Stimulated activated CD4-positive, alpha-beta T cell treated with anti-CD3 and anti-CD28 coated beads, Interleukin-1b, Interleukin-23, amount 100 ng/mL, for 4 hours (primary cell): ENCODE data around the gene CBY2.

Source experiments
- DNase-seq, 2 donors: peaks; one replicate each; pipeline ENCODE4 v3.0.0-alpha.2; 2020; ENCODE audit warnings: low read depth in 2 of 2

CBY2 gene

DNA sequence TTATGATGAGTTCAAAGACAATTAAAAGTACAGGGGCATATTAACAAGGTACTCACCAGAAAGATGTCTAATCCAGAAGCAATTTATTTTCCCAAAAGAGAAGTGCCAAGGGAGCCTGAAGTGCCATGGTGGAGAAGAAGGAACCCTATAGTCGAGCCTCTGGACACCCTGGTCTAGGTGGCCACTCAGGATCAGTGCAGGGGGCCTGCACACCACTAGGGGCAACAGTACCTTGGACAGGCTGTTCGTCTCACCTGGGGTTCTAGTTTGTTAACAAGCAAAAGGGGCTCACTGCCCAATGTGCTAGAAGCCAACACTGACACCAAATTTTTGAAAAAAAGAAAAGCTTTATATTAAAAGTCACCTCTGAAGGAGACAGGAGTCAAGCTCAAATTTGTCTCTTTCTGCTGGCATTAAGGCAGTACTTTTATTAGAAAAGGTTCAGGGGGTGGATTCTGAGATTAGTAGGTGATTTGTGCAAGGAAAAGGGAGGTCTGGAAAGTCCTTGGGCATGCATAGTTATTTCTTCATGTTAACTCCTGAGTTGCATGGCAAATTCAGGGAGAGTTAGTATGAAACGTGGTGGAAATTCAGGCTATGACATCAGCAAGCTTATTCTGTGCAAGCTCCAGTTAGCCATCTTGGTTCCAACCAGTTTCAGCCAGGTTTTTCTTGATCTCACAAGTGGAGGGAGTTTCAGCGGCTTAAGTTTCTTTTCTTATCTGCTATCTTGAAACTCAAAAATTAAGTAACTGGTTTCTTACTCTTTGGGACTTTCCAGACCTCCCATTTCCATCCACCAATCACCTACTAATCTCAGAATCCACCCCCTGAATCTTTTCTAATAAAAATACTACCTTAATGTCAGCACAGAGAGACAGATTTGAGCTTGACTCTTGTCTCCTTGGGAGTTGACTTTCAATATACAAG, 884 bp upstream of the CBY2 start:
- no peak for DNase-seq

DNA sequence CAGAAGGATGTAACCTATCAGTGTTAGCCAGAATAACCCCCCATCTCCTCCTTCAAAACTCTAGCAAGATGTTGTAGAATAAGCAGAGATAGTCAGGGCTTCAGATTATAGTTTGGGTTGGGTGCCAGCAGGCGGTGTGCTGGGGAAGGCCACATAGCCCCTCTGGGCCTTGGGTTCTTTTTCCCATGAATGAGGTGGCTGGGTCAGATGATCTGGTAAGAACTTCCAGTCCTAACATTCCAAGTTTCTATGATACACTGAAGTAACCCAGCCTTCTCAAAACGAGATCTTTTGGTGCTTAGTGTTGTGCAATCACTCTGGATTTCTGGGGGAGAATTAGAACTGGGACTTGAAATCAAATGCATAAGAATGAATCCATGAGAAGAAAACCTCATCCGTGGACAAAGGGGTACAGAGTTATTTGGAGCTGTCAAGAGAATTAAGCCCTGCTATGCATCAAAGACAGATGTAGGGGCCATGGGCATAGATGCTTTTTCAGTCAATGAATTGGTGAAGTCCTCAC, 810 bp downstream of the CBY2 start:
- no peak for DNase-seq

DNA sequence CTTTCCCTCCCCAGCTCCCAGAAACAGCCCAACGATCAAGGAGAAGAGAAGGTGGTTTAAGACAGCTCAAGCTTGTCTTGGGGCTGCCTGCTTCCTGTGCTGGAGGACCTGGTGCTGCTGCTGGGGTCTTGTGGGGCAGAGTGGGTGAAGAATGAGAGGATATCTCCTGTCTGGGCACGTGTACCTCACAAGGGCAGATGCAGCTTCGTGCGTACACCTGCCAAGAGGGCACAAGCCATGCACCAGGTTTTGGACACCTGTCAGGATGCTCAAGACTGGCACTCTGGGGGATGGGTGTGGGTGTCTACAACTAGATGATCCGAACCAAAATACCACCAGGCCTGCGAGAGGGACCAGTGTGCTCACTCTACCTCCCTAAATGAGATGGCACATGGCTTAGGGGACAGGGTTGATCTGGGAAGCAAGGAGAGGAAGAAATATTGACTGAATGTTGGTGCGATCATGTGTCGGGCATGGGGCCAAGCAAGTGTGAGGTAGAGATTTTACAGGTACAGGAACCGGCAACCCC, 2.2 kb downstream of the CBY2 start:
- DNase-seq: no peak

DNA sequence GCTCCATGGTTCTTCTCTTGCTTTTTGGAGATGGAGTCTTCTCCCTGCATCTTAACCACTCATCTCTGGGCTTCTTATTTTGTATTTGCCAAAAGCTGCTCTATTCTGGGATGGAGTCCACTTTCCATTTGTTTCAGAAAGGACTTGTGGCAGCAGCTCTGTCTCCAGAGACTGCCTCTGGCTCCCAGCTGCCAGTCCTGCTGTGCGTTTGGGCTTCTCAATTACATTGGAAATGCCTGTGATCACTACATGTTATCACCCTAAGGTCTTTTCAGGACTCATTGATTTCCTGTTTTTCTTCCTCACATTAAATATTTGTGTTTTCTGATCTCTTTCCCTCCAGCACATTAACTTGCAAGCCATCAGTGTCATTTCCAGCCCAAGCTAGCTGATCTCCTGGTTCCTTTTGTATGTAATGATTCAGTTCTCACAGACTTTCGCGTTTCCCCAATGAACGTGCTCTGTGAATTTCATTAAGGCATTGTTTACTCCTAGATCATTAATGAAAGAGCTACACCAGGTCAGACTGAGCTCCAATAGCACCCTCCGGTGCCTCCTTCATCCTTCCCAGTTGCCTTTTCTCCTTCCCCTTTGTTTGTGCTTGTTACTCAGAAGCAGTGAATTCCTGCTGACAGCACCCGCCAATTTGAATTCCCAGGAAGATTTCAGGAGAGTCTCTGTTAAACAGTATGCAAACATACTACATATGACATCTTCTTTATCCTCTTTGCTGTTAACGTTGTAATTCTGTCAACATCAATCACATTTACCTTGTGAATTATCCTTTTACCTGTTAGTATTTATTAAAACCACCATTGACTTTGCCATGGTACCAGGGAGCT, 3.0 kb downstream of the CBY2 start:
- no peak for DNase-seq

DNA sequence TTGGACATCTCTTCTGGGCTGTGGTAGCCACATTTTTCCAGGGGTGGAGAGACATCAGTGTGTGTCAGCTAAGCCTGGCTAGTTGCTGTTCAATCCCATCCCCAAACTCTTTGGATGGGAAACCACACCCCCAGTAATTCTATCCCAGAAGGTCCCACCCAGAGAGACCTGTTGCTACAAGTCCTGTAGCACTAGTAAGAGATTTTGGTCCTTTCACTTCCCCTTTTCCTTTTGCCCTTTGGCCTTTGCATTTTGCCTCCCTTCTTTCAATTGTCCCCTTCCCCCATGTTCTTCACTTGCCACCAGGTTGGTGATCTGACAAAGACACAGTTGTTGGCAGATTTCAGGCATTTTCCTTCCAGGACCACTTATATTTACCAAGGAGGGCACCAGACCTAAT, 3.8 kb downstream of the CBY2 start:
- DNase-seq: no peak

DNA sequence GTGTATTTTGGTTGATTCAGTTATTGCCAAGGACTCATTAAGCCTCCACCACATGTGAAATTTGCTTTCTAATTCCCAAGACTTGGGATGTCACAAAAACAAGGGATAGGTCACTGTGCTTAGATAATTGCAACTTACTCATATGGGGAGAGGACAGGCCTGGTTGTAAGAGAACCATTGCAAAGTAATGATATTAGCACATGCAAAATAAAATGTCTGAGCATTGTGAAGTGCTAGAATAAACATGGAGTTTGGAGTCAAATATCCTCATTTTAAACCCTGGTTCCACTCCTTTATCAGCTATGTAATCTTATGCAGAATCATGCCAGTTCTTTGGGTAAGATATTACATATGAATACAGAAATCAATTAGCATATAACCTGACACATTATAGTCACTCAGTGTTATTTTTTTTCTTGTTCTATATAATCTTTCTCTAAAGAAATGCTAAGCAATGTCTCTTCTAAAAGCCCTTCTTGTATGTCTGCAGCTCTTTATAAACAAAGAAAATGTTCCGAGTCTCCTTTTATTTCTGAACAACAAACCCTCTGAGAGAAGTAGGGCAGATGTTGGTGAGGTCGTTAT, 5.5 kb downstream of the CBY2 start:
- DNase-seq: no peak

DNA sequence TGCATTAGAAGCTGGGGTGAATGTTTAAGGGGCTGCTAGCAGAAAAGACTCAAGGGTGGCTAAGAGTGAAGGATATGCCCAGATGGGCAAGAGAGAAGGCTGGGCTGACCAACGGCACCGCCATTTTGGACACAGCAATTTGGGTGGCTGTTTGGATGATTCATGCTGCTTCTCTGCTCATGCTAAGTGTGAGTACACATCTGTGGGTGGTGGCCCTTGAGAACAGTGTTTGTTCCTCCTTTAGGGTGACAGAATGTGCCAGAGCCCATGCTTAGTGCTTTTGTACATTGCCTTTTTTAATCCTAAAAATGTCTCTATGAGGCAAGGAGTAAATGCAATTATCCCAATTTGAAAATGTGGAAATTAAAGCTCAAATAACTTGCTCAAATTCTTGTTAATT, 9.8 kb downstream of the CBY2 start:
- no peak for DNase-seq

DNA sequence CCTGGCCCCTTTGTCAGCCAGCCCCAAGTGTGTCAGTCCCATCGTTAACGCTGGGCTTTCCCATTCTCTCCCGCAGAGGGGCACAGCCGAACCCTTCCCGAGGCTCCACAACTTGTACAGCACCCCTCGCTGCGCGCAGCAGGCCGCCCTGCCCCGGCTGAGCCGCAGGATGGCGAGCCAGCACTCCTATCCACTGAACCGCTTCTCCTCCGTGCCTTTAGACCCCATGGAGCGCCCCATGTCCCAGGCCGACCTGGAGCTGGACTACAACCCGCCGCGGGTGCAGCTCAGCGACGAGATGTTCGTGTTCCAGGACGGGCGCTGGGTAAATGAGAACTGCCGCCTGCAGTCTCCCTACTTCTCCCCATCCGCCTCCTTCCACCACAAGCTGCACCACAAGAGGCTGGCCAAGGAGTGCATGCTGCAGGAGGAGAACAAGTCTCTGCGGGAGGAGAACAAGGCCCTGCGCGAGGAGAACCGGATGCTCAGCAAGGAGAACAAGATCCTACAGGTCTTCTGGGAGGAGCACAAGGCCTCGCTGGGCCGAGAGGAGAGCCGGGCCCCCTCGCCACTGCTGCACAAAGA, 11.1 kb downstream of the CBY2 start:
- DNase-seq: no peak

DNA sequence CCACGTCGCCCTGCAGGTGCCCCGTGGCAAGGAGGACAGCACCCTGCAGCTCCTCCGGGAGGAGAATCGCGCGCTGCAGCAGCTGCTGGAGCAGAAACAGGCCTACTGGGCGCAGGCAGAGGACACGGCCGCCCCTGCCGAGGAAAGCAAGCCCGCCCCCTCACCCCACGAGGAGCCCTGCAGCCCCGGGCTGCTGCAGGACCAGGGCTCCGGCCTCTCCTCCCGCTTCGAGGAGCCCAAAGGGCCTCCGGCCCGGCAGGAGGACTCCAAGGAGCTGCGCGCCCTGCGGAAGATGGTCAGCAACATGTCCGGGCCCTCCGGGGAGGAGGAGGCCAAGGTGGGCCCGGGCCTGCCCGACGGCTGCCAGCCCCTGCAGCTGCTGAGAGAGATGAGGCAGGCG, 11.6 kb downstream of the CBY2 start:
- no peak for DNase-seq

DNA sequence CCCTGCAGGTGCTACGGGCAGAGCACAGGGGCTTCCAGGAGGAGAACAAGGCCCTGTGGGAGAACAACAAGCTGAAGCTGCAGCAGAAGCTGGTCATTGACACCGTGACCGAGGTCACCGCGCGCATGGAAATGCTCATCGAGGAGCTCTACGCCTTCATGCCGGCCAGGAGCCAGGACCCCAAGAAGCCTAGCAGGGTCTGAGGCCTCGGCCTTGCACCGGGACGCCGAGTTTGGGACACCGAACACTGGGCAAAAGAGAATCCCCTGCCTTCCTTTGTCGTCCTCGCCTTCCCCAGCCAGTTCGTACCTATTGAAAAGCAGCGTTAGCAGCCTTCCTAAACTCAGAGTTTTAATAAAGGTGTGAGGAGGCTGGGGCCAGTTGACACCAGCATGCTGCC, 12.1 kb downstream of the CBY2 start:
- DNase-seq: no peak

DNA sequence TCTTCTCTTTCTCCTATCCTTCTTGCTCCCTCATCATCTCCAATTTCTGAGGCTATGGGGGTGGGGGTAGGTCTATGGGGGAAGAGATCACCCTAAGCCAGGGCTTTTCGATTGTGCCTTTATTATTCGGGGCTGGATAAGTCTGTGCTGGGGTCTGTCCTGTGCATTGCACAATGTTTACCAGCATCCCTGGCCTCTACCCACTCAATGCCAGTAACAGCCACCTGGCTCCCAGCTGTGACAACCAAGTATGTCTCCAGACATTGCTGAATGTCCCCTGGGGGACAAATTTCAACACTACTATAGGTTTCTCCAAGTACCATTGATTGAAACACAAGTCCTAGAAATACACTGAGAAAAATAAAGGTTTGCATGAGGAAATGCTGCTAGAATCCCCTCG, 13.2 kb downstream of the CBY2 start:
- no peak for DNase-seq

DNA sequence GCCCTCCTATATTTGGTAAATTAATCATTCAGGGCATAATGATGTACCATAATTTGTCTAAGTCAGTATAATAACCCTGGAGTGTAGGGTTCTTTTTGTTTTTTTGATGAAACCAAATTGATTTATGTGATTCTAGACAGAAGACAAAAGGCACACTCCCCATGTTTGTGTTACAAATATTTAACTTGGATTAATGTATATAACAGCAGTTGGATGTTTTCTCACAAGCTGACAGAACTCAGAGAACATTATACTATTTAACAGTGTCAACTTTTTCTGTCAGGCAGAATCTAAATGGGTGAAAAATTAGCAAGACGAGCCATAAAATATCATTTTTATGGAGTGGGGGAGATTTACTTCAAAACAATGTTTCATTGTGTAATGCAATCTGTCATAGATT, 15.2 kb downstream of the CBY2 start:
- no peak for DNase-seq

DNA sequence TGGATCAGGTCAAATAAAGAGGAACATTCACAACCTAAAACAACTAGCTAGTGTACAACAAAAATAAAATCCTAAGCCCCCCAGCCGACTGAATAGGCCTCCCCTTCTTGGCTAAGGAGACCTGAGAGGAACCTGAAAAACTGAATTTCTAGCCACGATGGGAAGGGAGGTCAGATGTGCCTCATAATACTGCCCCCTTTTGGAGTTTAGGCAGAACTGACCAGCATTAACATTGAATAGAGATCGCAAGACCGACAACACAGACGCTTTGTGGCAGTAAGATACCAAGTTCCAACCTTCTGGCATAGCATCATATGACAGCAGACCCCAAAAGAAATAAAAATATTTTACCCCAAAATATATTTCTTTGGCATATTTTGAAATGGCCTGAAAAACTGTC, 15.9 kb downstream of the CBY2 start:
- DNase-seq: no peak

DNA sequence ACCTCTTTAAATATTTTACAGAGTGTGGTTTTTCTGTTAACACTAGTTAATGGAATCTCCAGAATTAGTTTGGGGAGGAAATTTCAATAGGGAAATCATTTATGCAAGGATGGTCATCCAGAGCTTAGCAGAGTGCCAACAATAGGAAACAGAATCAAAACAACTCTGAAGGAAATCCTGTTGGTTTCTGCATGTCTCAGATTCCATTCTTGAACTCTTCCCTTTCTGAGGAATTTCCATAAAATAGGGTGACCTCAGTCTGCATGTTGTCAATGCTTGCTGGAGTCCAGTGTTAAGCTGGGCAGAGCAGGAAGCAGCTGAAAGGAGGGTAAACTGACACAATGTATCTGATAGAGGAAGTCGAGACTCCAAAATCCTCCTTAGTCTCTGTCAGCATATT, 16.9 kb downstream of the CBY2 start:
- no peak for DNase-seq

DNA sequence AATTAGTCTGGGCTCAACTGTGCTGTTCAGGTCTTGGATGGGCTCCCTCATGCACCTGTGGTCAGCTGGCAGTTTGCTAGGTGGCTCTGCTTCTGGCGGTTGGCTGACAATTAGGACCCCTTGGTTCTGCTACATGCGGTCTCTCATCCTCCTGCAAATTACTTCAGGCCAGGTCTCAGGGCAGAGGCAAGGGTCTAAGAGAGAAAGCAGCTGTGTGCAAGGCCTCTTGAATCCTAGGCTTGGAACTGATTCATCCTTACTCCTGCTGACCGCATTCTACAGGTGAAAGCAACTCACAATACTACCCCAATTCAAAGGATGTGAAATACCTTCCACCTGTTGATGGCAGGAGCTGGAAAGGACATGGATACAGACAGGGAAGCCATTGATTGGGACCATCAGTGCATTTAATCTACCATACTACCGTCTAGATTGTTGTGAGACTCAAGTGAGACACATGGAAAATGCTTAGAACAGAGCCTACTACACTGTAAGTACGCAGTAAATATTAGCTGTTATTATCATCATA, 19.1 kb downstream of the CBY2 start:
- no peak for DNase-seq

DNA sequence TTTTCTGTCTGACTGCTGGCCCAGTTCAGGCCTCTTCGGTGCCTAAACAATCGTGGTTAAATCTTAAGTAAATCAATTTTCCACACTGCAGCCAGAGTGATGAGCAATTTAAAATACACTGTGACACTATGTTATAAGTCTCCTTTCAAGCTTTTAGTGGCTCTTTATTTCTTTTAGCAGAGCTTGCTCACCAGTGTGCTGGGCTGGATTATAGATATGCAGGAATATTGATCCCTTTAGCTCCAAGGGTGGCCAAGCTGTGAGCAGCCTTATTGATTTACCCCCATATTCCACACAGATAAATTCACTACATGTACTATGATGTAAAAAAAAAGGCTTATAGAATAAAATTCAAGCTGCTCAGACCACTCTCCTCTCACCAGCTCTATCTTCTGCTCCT, 21.7 kb downstream of the CBY2 start:
- no peak for DNase-seq

DNA sequence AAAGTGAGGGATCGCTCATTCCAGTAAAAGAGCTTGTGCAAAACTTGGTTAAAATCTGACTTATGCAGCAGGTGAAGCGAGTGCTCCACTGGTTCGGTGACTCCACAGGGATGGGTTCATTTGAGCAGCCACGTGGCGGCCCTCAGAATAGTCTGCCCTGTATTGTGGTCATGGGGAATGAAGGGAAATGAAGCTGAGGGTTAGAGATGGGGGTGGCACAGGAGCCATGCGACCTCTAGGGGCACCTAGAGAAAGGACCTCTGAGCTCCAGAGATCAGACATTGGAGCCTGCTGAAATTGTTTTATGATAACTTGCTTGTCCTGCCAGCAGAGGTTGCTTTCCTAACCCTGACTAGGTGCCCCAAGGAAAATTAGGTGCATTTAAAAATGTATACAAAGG, 26.6 kb downstream of the CBY2 start:
- DNase-seq: no peak

DNA sequence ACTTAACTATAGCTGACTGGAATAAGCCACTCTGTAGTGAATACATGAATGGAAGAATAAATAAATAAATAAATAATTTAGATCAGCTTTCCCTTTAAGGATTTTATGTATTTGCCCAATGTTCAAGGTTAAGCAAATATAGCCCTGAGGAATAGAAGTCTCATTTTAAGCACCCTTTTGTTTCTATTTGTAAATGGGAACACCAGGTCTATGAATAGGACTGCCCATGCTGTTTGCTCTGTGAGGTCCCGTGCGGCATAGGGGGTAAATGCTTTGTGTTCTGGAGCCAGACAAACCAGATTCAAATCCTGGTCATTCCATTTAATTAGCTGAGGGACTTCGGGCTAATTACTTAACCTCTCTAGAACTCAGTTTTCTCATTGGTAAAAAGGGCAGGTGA, 29.3 kb downstream of the CBY2 start:
- no peak for DNase-seq

DNA sequence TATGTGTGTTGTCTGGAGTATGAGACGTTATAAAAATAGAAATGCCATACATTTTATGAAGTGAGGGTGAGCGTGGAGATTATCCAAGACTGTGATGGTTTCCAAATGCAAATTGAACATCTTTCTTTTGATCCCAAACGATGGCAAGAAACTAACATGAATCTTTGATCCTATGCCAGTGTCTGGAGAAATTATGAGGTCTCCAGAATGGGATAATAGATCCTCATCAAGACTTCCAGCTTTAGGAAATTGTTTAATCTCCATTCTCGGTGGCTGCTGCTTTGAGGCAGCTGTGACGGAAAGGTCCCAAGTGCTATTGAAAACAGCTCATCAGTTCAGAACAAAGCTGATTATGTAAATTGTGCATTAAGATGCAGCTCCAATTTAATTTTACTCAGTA, 30.8 kb downstream of the CBY2 start:
- no peak for DNase-seq

DNA sequence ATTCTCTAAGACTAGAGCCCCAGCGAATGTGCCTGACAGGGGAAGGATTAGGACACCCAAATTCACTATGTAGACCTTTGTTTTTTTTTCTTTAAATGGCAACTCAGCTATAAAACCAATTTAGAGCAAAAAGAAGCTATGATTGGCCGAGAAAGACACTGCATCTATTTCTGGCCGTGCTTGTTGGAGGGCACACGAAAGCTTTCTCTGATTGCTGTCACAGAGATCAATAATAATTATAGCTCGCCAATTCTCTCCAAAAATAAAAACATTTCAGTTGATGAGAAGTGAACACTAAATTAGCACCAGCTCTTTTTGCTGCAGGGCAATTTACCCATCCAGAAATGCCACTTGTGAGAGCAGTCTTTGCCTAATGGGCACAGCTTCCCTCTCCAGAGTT, 31.2 kb downstream of the CBY2 start:
- DNase-seq: no peak

DNA sequence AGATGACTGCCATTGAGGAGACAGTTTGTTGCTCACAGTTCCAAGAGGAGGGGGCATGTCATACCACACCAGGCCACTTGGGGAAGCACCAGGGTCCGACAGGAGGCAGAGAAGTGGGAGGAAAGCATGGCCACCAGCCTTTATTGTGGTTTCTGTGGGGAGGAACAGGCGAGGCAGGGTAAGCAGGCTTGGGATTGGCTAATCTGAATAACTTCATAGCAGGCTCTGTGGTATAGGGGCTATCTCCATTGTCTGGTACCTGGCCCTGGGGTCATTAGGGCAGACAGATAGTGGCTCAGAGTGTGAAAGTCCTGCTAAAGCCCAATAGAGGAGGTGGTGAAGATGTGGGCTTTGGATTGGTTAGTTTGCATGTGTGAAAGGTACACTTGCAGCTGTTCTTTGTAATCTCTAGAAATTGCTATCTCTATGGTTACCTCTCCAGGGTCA, 35.5 kb downstream of the CBY2 start:
- DNase-seq: no peak
